Psoas muscle (tissue), 8 donors: Measurements from ENCODE around the gene FZD4. TPM values are rescaled to one million over a fixed set of nuclear protein-coding genes. Genes with fewer than 3 reads are reported as not detected.

Source experiments
- ATAC-seq, 4 donors: fragments of 200-7000 bp; cut with Tn5 transposase; one replicate each; pipeline ENCODE4 v1.9.1; 2020; ENCODE audit warnings: moderate library complexity in 3 of 4, mild to moderate bottlenecking in 2 of 4
- DNase-seq, 2 donors: peaks; one replicate each; pipeline ENCODE4 v3.0.0-alpha.2; 2020
- H3K27ac ChIP-seq: fragments of 200-600 bp; one replicate; pipeline ENCODE4 v1.8.0; 2022
- H3K27me3 ChIP-seq, 3 donors: fragments of 200-600 bp in 1 of 3; one replicate each; pipeline versions ENCODE4 v1.6.1 to v1.8.0; 2013 to 2022; ENCODE audit warnings: low read length in 2 of 3, mild to moderate bottlenecking in 2 of 3, moderate library complexity in 1 of 3; ENCODE audit not compliant: insufficient read depth in 3 of 3
- H3K36me3 ChIP-seq, 2 donors: fragments of 200-600 bp in 1 of 2; one replicate each; pipeline versions ENCODE4 v1.6.1 to v1.8.0; 2013 to 2022; ENCODE audit warnings: low read depth in 1 of 2, mild to moderate bottlenecking in 1 of 2, moderate library complexity in 1 of 2; ENCODE audit not compliant: insufficient read depth in 1 of 2
- H3K4me1 ChIP-seq: fragments of 200-600 bp; one replicate; pipeline ENCODE4 v1.8.0; 2022
- H3K4me3 ChIP-seq: fragments of 200-600 bp; one replicate; pipeline ENCODE4 v1.8.0; 2022; ENCODE audit warnings: mild to moderate bottlenecking
- H3K9me3 ChIP-seq: fragments of 200-600 bp; one replicate; pipeline ENCODE4 v1.8.0; 2022
- WGBS, 3 donors: extraction: QIAGEN DNeasy Blood & Tissue Kit; methylation state at CpG; one replicate each; pipeline versions ENCODE4 v1.1.6 to v1.1.7; 2013; 5-methylcytosine and 5-hydroxymethylcytosine counted together
- intact Hi-C, 2 donors: fragments of 100-400 bp; cut with DNase I; formaldehyde crosslinking; loops; one replicate each; pipeline versions ENCODE4 v1.11.0 to v1.14.2; 2022
- polyA plus RNA-seq, 3 donors: library from polyadenylated mRNA; stranded (reverse); fragments of 200-250 nt; gene quantifications; one replicate each; pipeline ENCODE4 v1.2.3, GENCODE V29; 2013
- total RNA-seq, 4 donors: library from RNA; stranded (reverse); fragmentation: NEBNext Ultra II Directional in 2 of 4; extraction: Animal tissue kit (Norgen Biotek cat#: 25700) in 2 of 4; gene quantifications; one replicate each; pipeline versions ENCODE4 v1.2.1 to v1.2.4, GENCODE V29; 2021 to 2023
- TF ChIP-seq, protein P1 (sequence below): fragments of 200-600 bp; IDR thresholded peaks from one replicate; pipeline ENCODE4 v1.8.0; 2022; ENCODE audit warnings: antibody characterized with exemption
- donor health status: healthy with polysubstance abuse.
- donor health status: DM: no; HTN: no; CAD: no; lungs with moderate emphysema.
- donor health status: Bipolar disorder and iron deficiency.
- donor health status: healthy.
- donor health status: DM: yes; HTN: yes; CAD: no.
- donor health status: DM: no; HTN: no; CAD: no.
- donor health status: DM: no; HTN: no; CAD: no.
- donor health status: DM: yes; HTN: yes; CAD: no.

Gene FZD4
- total and polyA plus RNA-seq, 7 donors = 12.3 to 158 (median 27.5) TPM

- Histone ChIP-seq H3K9me3 (no peaks in the 10 kb centered on the region), H3K27me3 (no peaks in the 10 kb centered on the region), H3K36me3 (no peaks in the 10 kb centered on the region), H3K4me3 (no peak overlapping the region), H3K27ac (peak overlapping the region; percentile 9), H3K4me1 (peaks cover 14% of the 10 kb centered on the region)
- 61 to 72% (median 62%) methylated on average over 4 of the region's 4 CpGs for WGBS, 3 donors
- intact Hi-C loops = loop anchor here (2.0 to 5.0 kb wide), 2 partner anchors 25 to 79 kb away; partner anchors contain the start of gene TMEM135 (in 2 of the 2)
- DNase-seq = no peak
- TF ChIP-seq, protein P1, sequence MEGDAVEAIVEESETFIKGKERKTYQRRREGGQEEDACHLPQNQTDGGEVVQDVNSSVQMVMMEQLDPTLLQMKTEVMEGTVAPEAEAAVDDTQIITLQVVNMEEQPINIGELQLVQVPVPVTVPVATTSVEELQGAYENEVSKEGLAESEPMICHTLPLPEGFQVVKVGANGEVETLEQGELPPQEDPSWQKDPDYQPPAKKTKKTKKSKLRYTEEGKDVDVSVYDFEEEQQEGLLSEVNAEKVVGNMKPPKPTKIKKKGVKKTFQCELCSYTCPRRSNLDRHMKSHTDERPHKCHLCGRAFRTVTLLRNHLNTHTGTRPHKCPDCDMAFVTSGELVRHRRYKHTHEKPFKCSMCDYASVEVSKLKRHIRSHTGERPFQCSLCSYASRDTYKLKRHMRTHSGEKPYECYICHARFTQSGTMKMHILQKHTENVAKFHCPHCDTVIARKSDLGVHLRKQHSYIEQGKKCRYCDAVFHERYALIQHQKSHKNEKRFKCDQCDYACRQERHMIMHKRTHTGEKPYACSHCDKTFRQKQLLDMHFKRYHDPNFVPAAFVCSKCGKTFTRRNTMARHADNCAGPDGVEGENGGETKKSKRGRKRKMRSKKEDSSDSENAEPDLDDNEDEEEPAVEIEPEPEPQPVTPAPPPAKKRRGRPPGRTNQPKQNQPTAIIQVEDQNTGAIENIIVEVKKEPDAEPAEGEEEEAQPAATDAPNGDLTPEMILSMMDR = no peak
- no peak for ATAC-seq
These were observed 2.9 kb upstream of the FZD4 start for GRCh38 chr11:86957976-86958646.

DNA sequence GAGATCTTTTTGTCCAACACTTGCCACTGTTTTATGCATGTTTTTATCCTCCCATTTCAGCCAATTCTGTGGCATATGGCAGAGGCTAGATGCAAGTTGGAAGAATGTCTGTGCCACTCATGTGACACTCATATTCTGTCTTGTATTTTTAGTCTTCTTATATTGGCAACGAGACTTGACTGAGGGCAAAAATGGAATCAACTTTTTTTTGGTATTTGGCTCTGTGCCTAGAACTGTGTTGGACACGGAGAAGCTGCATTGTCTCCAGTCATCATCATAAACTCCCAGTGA, 1.7 kb upstream of the FZD4 start:
- TF ChIP-seq, protein P1 = no peak
- intact Hi-C loops = loop anchor here (2.0 to 5.0 kb wide), 2 partner anchors 26 to 80 kb away; partner anchors contain the start of gene TMEM135 (in 2 of the 2)
- H3K4me1 ChIP-seq = peaks cover 25% of the 10 kb centered on the region
- DNase-seq = no peak
- peak overlapping the region; percentile 95 for H3K27ac ChIP-seq
- WGBS, 3 donors = 5 to 11% (median 6%) methylated on average over 2 of the region's 2 CpGs
- no peak for ATAC-seq
- H3K9me3 ChIP-seq = no peaks in the 10 kb centered on the region
- no peak overlapping the region for H3K4me3 ChIP-seq
- peaks cover 2 to 3% of the 10 kb centered on the region in 2 donors for H3K36me3 ChIP-seq
- H3K27me3 ChIP-seq = no peaks in the 10 kb centered on the region

DNA sequence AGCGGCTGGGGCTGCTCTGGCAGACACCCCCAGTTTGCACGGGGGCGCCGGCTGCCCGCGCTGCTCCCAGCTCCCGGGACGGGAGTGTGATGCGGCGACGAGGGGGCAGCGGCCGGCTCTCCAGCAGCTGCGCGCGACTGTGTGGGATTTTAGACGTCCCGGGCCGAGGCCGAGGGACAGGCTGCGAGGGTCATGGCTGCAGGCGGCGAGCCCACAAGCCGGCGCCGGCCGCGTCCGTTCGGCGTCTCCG, 159 bp downstream of the FZD4 start:
- WGBS, 3 donors = 0% methylated on average over 7 to 32 of the region's 32 CpGs
- H3K9me3 ChIP-seq = no peaks in the 10 kb centered on the region
- H3K27ac ChIP-seq = peak overlapping the region; percentile 95
- no peaks in the 10 kb centered on the region for H3K27me3 ChIP-seq
- intact Hi-C loops = loop anchor here (5.0 kb wide), 1 partner anchor 82 kb away; the partner anchor contains the start of gene TMEM135 (in 2 of the 2)
- H3K4me1 ChIP-seq = peaks cover 43% of the 10 kb centered on the region
- DNase-seq = no peak
- TF ChIP-seq, protein P1 = no peak
- peak overlapping the region; percentile 96 for H3K4me3 ChIP-seq
- peak in 1 of 4 donors; percentile 0 for ATAC-seq
- peaks cover 9 to 19% of the 10 kb centered on the region in 2 donors for H3K36me3 ChIP-seq

- WGBS, 3 donors = 1 to 2% (median 1%) methylated on average over 37 to 43 of the region's 43 CpGs
- intact Hi-C loops = loop anchor here (5.0 kb wide), 1 partner anchor 83 kb away; the partner anchor contains the start of gene TMEM135 (in 2 of the 2)
- Histone ChIP-seq H3K36me3 (peaks cover 9 to 25% of the 10 kb centered on the region in 2 donors), H3K4me3 (peak overlapping the region; percentile 96), H3K9me3 (no peaks in the 10 kb centered on the region), H3K27ac (peak overlapping the region; percentile 95), H3K4me1 (peaks cover 49% of the 10 kb centered on the region), H3K27me3 (no peaks in the 10 kb centered on the region)
- TF ChIP-seq, protein P1 = no peak
- DNase-seq (peak; percentile 52 to 72), ATAC-seq (peak; percentile 10 to 27 (median 18))
These were observed 705 bp downstream of the FZD4 start for GRCh38 chr11:86954269-86955110.
